ENCODE measurements around the gene ARMC2. TPM values are rescaled to one million over a fixed set of nuclear protein-coding genes. Genes with fewer than 3 reads are reported as not detected.

Gene ARMC2
- polyA plus RNA-seq, 1 donor from 2014 or later, result 3.2 TPM

Other genes starting within 250 kb of the ARMC2 start
- 11.1 TPM for gene SESN1, start 246.4 kb downstream of the ARMC2 start, polyA plus RNA-seq
- 4.9 TPM for gene CEP57L1, start 247.1 kb downstream of the ARMC2 start, polyA plus RNA-seq